ENCODE measurements around the gene KCNJ3. TPM values are rescaled to one million over a fixed set of nuclear protein-coding genes. Genes with fewer than 3 reads are reported as not detected.

The KCNJ3 gene
- total RNA-seq, 1 donor from 2014 or later, result 4.2 TPM

GRCh38 chr2:154762638-154763037, 64.1 kb downstream of the KCNJ3 start:
- TF ChIP-seq CTCF (IDR thresholded peaks at IDR 0.05; ENCODE audit: borderline replicate concordance), result no peak
- DNase-seq, result no peak
- Histone ChIP-seq H3K4me3 (no peak overlapping the region), H3K27ac (replicated peaks) (no peak overlapping the region), H3K9me3 (replicated peaks) (no peaks in the 10 kb centered on the region), H3K27me3 (ENCODE audit: low read depth) (no peaks in the 10 kb centered on the region), H3K4me1 (no peaks in the 10 kb centered on the region), H3K36me3 (no peaks in the 10 kb centered on the region)
- intact Hi-C loops (cut with micrococcal nuclease), result no loop called here

GRCh38 chr2:154771664-154772284, 73.3 kb downstream of the KCNJ3 start:
- no peaks in the 10 kb centered on the region for H3K4me1 ChIP-seq
- no peaks in the 10 kb centered on the region for H3K36me3 ChIP-seq
- no peaks in the 10 kb centered on the region for H3K9me3 ChIP-seq (replicated peaks)
- TF ChIP-seq CTCF (IDR thresholded peaks at IDR 0.05; ENCODE audit: borderline replicate concordance), result no peak
- H3K27me3 ChIP-seq (ENCODE audit: low read depth), result no peaks in the 10 kb centered on the region
- no peak overlapping the region for H3K27ac ChIP-seq (replicated peaks)
- H3K4me3 ChIP-seq, result no peak overlapping the region
- DNase-seq, result no peak
- intact Hi-C loops (cut with micrococcal nuclease), result no loop called here

GRCh38 chr2:154776825-154777224, 78.3 kb downstream of the KCNJ3 start:
- no peak for TF ChIP-seq CTCF (IDR thresholded peaks at IDR 0.05; ENCODE audit: borderline replicate concordance)
- Histone ChIP-seq H3K27ac (replicated peaks) (no peak overlapping the region), H3K9me3 (replicated peaks) (no peaks in the 10 kb centered on the region), H3K36me3 (no peaks in the 10 kb centered on the region), H3K4me1 (no peaks in the 10 kb centered on the region), H3K4me3 (no peak overlapping the region), H3K27me3 (ENCODE audit: low read depth) (no peaks in the 10 kb centered on the region)
- no peak for DNase-seq
- intact Hi-C loops (cut with micrococcal nuclease), result no loop called here

DNA sequence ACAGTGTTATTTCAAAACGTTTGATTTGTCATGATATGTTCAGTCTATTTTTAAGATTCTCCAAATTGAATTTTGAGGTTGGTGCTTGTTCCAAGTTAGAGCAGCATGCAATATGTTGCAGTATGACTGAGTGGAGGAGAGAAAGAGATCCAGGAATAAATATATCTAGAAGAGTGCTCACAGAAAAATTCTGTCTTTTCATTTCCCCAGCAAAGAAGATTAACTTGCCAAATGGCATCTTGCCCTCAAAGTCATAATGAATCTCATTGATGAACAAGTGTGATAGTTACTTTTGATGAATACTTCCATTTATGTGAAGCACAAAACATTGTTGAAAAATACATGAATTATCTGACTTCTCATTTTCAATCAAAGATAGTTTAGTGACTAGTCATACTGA, 95.9 kb downstream of the KCNJ3 start:
- no peaks in the 10 kb centered on the region for H3K9me3 ChIP-seq (replicated peaks)
- H3K4me3 ChIP-seq, result no peak overlapping the region
- no peak for DNase-seq
- no peak overlapping the region for H3K27ac ChIP-seq (replicated peaks)
- no peaks in the 10 kb centered on the region for H3K36me3 ChIP-seq
- TF ChIP-seq CTCF (IDR thresholded peaks at IDR 0.05; ENCODE audit: borderline replicate concordance), result no peak
- intact Hi-C loops (cut with micrococcal nuclease), result no loop called here
- no peaks in the 10 kb centered on the region for H3K4me1 ChIP-seq
- no peaks in the 10 kb centered on the region for H3K27me3 ChIP-seq (ENCODE audit: low read depth)

- DNase-seq, result no peak
- intact Hi-C loops (cut with micrococcal nuclease), result no loop called here
- Histone ChIP-seq H3K9me3 (replicated peaks) (no peaks in the 10 kb centered on the region), H3K4me3 (no peak overlapping the region), H3K36me3 (no peaks in the 10 kb centered on the region), H3K4me1 (no peaks in the 10 kb centered on the region), H3K27ac (replicated peaks) (no peak overlapping the region), H3K27me3 (ENCODE audit: low read depth) (no peaks in the 10 kb centered on the region)
- no peak for TF ChIP-seq CTCF (IDR thresholded peaks at IDR 0.05; ENCODE audit: borderline replicate concordance)
Measured at GRCh38 chr2:154795651-154796050, 97.2 kb downstream of the KCNJ3 start.
